Measurements from ENCODE around the gene HOXA4. TPM values are rescaled to one million over a fixed set of nuclear protein-coding genes. Genes with fewer than 3 reads are reported as not detected.
A peak's percentile ranks its signal among the peaks of the same experiment; 100 is the strongest.

Gene HOXA4
- total and polyA plus RNA-seq, 2 of the 4 experiments (the other 2 are of a cell fraction) = 0.36 to 8.0 TPM

DNA sequence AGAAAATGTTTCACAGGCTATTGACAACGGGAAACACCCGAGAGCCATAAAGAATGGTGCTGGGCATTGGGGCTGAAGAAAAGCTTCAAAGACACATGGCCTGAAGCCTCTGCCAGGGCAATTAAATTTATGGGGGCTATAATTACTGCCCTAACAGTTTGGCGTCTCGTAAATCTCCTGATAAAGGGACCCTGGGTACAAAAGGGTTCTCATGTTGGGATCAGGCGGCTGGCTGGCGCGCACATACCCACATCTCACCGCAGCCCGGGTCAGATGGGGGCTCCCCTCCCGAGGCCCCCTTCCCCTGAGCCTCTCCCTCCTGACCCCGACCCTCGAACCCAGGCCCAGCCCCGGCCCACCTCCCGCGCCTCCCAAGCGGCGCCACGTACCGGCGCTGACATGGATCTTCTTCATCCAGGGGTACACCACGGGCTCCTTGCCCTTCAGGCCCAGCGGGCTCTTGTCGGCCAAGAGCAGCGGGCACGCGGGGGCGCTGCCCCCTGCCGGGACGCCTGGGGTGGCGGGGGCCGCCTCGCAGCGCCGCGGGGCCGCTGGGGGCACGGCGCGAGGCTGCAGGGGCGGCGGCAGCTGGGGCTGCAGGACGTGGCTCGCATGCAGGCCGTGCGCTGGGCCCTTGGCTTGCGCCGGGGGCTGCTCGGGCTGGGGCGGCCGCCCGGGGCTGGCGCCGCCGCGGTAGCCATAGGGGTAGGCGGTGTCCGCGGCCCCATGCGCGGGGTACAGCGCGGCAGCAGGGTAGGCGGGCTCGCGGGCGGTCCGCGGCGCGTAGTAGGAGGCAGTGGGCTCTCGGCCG, 623 bp downstream of the HOXA4 start:
- ATAC-seq (ENCODE audit: low read depth) = peak; percentile 46
- Histone ChIP-seq H3K4me3 (ENCODE audit: insufficient read depth, low read depth, low read length) (peak overlapping the region; percentile 76), H4K5ac (ENCODE audit: low read depth, low read length) (peak overlapping the region; percentile 78), H4K91ac (ENCODE audit: insufficient read depth, low read depth, low read length) (peak overlapping the region; percentile 48), H3K4me1 (ENCODE audit: control insufficient read depth, insufficient read depth, low read length) (peaks cover 26% of the 10 kb centered on the region), H4K20me1 (ENCODE audit: insufficient read depth, low read length) (no peaks in the 10 kb centered on the region), H3K9me1 (ENCODE audit: insufficient read depth, low read length) (peaks cover 12% of the 10 kb centered on the region), H2BK15ac (ENCODE audit: low read depth, low read length) (peak overlapping the region; percentile 33; the same call in 2 of the 3 replicates), H2AK5ac (ENCODE audit: low read depth, low read length) (no peak overlapping the region; the same call in 1 of the 2 replicates), H3K56ac (ENCODE audit: extremely low read depth, insufficient read depth, low read length) (0 out of 2 replicates have a peak overlapping the region, but pooled peaks have one; percentile 22), H2BK20ac (ENCODE audit: low read depth, low read length) (0 out of 2 replicates have a peak overlapping the region, but pooled peaks have one; percentile 21), H3K18ac (ENCODE audit: low read depth, low read length) (peak overlapping the region; percentile 16), H3K36me3 (ENCODE audit: control insufficient read depth, insufficient read depth, low read length) (peaks cover 3% of the 10 kb centered on the region; the same call in 1 of the 2 replicates), H2BK5ac (ENCODE audit: low read depth, low read length, poor library complexity, severe bottlenecking) (peak overlapping the region; percentile 62), H3K14ac (replicated peaks; ENCODE audit: low read depth, low read length) (peak overlapping the region; percentile 52; the same call in 1 of the 2 replicates), H2AK9ac (replicated peaks; ENCODE audit: low read depth, low read length, poor library complexity) (peak overlapping the region; percentile 75), H3K9ac (ENCODE audit: low read depth, low read length) (peak overlapping the region; percentile 68), H3K79me1 (ENCODE audit: low read depth in 1 of 2, low read length in 2 of 2) (peaks cover 29 to 47% of the 10 kb centered on the region in 2 experiments), H3K23ac (ENCODE audit: low read depth, low read length) (peak overlapping the region; percentile 94), H3K27ac (ENCODE audit: insufficient read depth, low read length) (peak overlapping the region; percentile 44), H3K9me3 (ENCODE audit: control insufficient read depth, insufficient read depth, low read length) (no peaks in the 10 kb centered on the region), H2AFZ (replicated peaks; ENCODE audit: low read length, poor library complexity) (peak overlapping the region; percentile 84), H3K4me2 (ENCODE audit: low read depth, low read length) (peak overlapping the region; percentile 94), H3K27me3 (ENCODE audit: control insufficient read depth, insufficient read depth, low read length) (no peaks in the 10 kb centered on the region), H2BK120ac (ENCODE audit: low read depth, low read length) (peak overlapping the region; percentile 58), H4K8ac (ENCODE audit: low read depth in 2 of 2, low read length in 2 of 2) (peak overlapping the region; percentile 45 to 56; a peak in 2 of 4 replicates), H3K4ac (ENCODE audit: low read depth, low read length) (peak overlapping the region; percentile 49)
- BruUV-seq (replicated peaks) = no TSS peak
- dilution Hi-C loops (cut with HindIII; ENCODE audit: low sequenced_read_pairs, unreplicated experiment) = no loop called here
- POLR2A ChIA-PET (ENCODE audit: unreplicated experiment) = interaction anchor here (0.6 kb wide), 1 partner anchor 332 kb away, joined by 4 read pairs; no protein-coding TSS in a partner anchor
- in situ Hi-C loops (cut with MboI; ENCODE audit: low sequenced_read_pairs) = no loop called here
- intact Hi-C loops (cut with micrococcal nuclease) = loop anchor here (2.0 to 5.0 kb wide), 2 partner anchors 33 to 98 kb away; no protein-coding TSS in a partner anchor
- no peak for DNase-seq
- TF ChIP-seq POLR2A (IDR thresholded peaks at IDR 0.05; ENCODE audit: low read depth, low read length) = peak; percentile 35; the same call in 1 of the 2 replicates
- TF ChIP-seq RAD21 (IDR thresholded peaks at IDR 0.05; ENCODE audit: low read length) = peak; percentile 19; the same call in 1 of the 2 replicates
- 0 out of 2 replicates have a peak, but pooled peaks have one; percentile 12 for TF ChIP-seq BHLHE40 (IDR thresholded peaks at IDR 0.05; ENCODE audit: low read depth, low read length)
- TF ChIP-seq NFE2L2 (IDR thresholded peaks at IDR 0.05; ENCODE audit: low read depth, low read length) = no peak
- TF ChIP-seq CEBPB (IDR thresholded peaks at IDR 0.05; ENCODE audit: low read depth, low read length) = no peak
- TF ChIP-seq RCOR1 (IDR thresholded peaks at IDR 0.05; ENCODE audit: insufficient replicate concordance, low read length) = no peak
- TF ChIP-seq MAZ (IDR thresholded peaks at IDR 0.05; ENCODE audit: borderline replicate concordance, low read depth, low read length) = 0 out of 2 replicates have a peak, but pooled peaks have one; percentile 31
- TF ChIP-seq, protein P1, sequence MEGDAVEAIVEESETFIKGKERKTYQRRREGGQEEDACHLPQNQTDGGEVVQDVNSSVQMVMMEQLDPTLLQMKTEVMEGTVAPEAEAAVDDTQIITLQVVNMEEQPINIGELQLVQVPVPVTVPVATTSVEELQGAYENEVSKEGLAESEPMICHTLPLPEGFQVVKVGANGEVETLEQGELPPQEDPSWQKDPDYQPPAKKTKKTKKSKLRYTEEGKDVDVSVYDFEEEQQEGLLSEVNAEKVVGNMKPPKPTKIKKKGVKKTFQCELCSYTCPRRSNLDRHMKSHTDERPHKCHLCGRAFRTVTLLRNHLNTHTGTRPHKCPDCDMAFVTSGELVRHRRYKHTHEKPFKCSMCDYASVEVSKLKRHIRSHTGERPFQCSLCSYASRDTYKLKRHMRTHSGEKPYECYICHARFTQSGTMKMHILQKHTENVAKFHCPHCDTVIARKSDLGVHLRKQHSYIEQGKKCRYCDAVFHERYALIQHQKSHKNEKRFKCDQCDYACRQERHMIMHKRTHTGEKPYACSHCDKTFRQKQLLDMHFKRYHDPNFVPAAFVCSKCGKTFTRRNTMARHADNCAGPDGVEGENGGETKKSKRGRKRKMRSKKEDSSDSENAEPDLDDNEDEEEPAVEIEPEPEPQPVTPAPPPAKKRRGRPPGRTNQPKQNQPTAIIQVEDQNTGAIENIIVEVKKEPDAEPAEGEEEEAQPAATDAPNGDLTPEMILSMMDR (conservative IDR thresholded peaks at IDR 0.05; ENCODE audit: low read depth, low read length) = peak; percentile 39
- no peak for TF ChIP-seq RFX5 (IDR thresholded peaks at IDR 0.05; ENCODE audit: low read depth, low read length)
- TF ChIP-seq, protein P2, sequence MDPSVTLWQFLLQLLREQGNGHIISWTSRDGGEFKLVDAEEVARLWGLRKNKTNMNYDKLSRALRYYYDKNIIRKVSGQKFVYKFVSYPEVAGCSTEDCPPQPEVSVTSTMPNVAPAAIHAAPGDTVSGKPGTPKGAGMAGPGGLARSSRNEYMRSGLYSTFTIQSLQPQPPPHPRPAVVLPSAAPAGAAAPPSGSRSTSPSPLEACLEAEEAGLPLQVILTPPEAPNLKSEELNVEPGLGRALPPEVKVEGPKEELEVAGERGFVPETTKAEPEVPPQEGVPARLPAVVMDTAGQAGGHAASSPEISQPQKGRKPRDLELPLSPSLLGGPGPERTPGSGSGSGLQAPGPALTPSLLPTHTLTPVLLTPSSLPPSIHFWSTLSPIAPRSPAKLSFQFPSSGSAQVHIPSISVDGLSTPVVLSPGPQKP (IDR thresholded peaks at IDR 0.05; ENCODE audit: borderline replicate concordance, low read depth, low read length) = no peak
- peak; percentile 46; the same call in 1 of the 2 replicates for TF ChIP-seq MXI1 (IDR thresholded peaks at IDR 0.05; ENCODE audit: borderline replicate concordance, low read depth, low read length)
- TF ChIP-seq CHD1 (IDR thresholded peaks at IDR 0.05; ENCODE audit: low read depth, low read length) = peak; percentile 51; the same call in 1 of the 2 replicates
- CTCF ChIA-PET = interaction anchor here (0.8 to 1.8 kb wide), 4 partner anchors 10 to 276 kb away, joined by 3 to 5 read pairs (median 4); no protein-coding TSS in a partner anchor
- 2% methylated on average over 40 of the region's 72 CpGs; no CpG with 5 or more reads in 1 of the 2 experiments for WGBS, 2 experiments (ENCODE audit: extremely low coverage in 2 of 2, insufficient read length in 1 of 2)

All from IMR-90 (cell line).